SK-N-SH treated with all-trans-retinoic acid at 6 μM for 48 hours (cell line): ENCODE measurements around the gene FAM161B.
"Not testable (repeated sequence)": the region's sequence is repeated elsewhere in the genome, so short reads cannot be mapped to it uniquely, and the experiment has no call there.

Source experiments
- ATAC-seq: fragments of 200-7000 bp; cut with Tn5 transposase; 3 replicates; pipeline ENCODE4 v1.9.1; 2020; ENCODE audit warnings: mild to moderate bottlenecking, moderate library complexity
- ARNTL ChIP-seq: fragments of 450-650 bp; formaldehyde crosslinking; IDR thresholded peaks from 2 replicates; pipeline ENCODE4 v1.5.0; 2020; ENCODE audit warnings: low read depth, mild to moderate bottlenecking, moderate library complexity, borderline replicate concordance
- BACH2 ChIP-seq: fragments of 250-450 bp; sonication (Bioruptor Pico); IDR thresholded peaks from 2 replicates; pipeline ENCODE4 v1.9.0; 2021; ENCODE audit warnings: mild to moderate bottlenecking, borderline replicate concordance
- CSDC2 ChIP-seq: fragments of 250-450 bp; sonication (Bioruptor Pico); IDR thresholded peaks from 2 replicates; pipeline ENCODE4 v1.5.0; 2020; ENCODE audit warnings: mild to moderate bottlenecking, moderate library complexity
- ESRRG ChIP-seq: fragments of 250-450 bp; sonication (Bioruptor Pico); IDR thresholded peaks from 2 replicates; pipeline ENCODE4 v1.6.1; 2021; ENCODE audit warnings: mild to moderate bottlenecking
- GLIS3 ChIP-seq: fragments of 250-450 bp; sonication (Bioruptor Pico); IDR thresholded peaks from 2 replicates; pipeline ENCODE4 v1.5.0; 2020; ENCODE audit warnings: mild to moderate bottlenecking, moderate library complexity
- ISL1 ChIP-seq: fragments of 250-450 bp; sonication (Bioruptor Pico); IDR thresholded peaks from 2 replicates; pipeline ENCODE4 v2.1.2; 2022; ENCODE audit warnings: mild to moderate bottlenecking, moderate library complexity
- OSR1 ChIP-seq: fragments of 250-450 bp; sonication (Bioruptor Pico); IDR thresholded peaks from 2 replicates; pipeline ENCODE4 v1.8.0; 2022; ENCODE audit warnings: moderate library complexity, mild to moderate bottlenecking, inconsistent platforms
- PPARA ChIP-seq: fragments of 250-450 bp; sonication (Bioruptor Pico); IDR thresholded peaks from 2 replicates; pipeline ENCODE4 v1.5.0; 2020; ENCODE audit warnings: mild to moderate bottlenecking, borderline replicate concordance
- RARB ChIP-seq: fragments of 250-450 bp; sonication (Bioruptor Pico); IDR thresholded peaks from 2 replicates; pipeline ENCODE4 v1.8.0; 2021; ENCODE audit warnings: mild to moderate bottlenecking, moderate library complexity
- SNAI2 ChIP-seq: fragments of 250-450 bp; sonication (Bioruptor Pico); IDR thresholded peaks from 2 replicates; pipeline ENCODE4 v1.5.0; 2020; ENCODE audit warnings: mild to moderate bottlenecking, moderate library complexity
- TCF4 ChIP-seq: fragments of 250-450 bp; sonication (Bioruptor Pico); IDR thresholded peaks from 2 replicates; pipeline ENCODE4 v1.8.0; 2021; ENCODE audit warnings: mild to moderate bottlenecking, moderate library complexity, borderline replicate concordance
- ZC3H10 ChIP-seq: fragments of 250-450 bp; sonication (Bioruptor Pico); IDR thresholded peaks from 2 replicates; pipeline ENCODE4 v1.5.1; 2021; ENCODE audit warnings: mild to moderate bottlenecking, moderate library complexity
- ZFP3 ChIP-seq: fragments of 250-450 bp; sonication (Bioruptor Pico); IDR thresholded peaks from 2 replicates; pipeline ENCODE4 v1.5.0; 2020; ENCODE audit warnings: mild to moderate bottlenecking, moderate library complexity
- ZFP30 ChIP-seq: fragments of 450-650 bp; formaldehyde crosslinking; IDR thresholded peaks from 2 replicates; pipeline ENCODE4 v1.5.0; 2022; ENCODE audit warnings: mild to moderate bottlenecking, moderate library complexity
- ZNF565 ChIP-seq: fragments of 450-650 bp; formaldehyde crosslinking; conservative IDR thresholded peaks from 2 replicates; pipeline ENCODE4 v1.5.0; 2020; ENCODE audit warnings: low read depth, mild to moderate bottlenecking, moderate library complexity
- ZNF70 ChIP-seq: fragments of 450-650 bp; formaldehyde crosslinking; IDR thresholded peaks from 2 replicates; pipeline ENCODE4 v1.5.0; 2020; ENCODE audit warnings: mild to moderate bottlenecking, moderate library complexity
- ZNF8 ChIP-seq: fragments of 450-650 bp; formaldehyde crosslinking; IDR thresholded peaks from 2 replicates; pipeline ENCODE4 v1.5.0; 2020; ENCODE audit warnings: mild to moderate bottlenecking, moderate library complexity
- TF ChIP-seq, protein P1 (sequence below): fragments of 250-450 bp; sonication (Bioruptor Pico); IDR thresholded peaks from 2 replicates; pipeline ENCODE4 v1.5.1; 2020; ENCODE audit warnings: low read depth, mild to moderate bottlenecking, moderate library complexity
- TF ChIP-seq, protein P2 (sequence below): fragments of 250-450 bp; sonication (Bioruptor Pico); IDR thresholded peaks from 2 replicates; pipeline ENCODE4 v1.8.0; 2021; ENCODE audit warnings: low read depth, mild to moderate bottlenecking, moderate library complexity, borderline replicate concordance
- TF ChIP-seq, protein P3 (sequence below): fragments of 250-450 bp; sonication (Bioruptor Pico); IDR thresholded peaks from 2 replicates; pipeline ENCODE4 v1.5.1; 2021; ENCODE audit warnings: mild to moderate bottlenecking, moderate library complexity
- TF ChIP-seq, protein P4 (sequence below): fragments of 250-450 bp; sonication (Bioruptor Pico); IDR thresholded peaks from 2 replicates; pipeline ENCODE4 v1.8.0; 2020; ENCODE audit warnings: mild to moderate bottlenecking, moderate library complexity, borderline replicate concordance

FAM161B gene

DNA sequence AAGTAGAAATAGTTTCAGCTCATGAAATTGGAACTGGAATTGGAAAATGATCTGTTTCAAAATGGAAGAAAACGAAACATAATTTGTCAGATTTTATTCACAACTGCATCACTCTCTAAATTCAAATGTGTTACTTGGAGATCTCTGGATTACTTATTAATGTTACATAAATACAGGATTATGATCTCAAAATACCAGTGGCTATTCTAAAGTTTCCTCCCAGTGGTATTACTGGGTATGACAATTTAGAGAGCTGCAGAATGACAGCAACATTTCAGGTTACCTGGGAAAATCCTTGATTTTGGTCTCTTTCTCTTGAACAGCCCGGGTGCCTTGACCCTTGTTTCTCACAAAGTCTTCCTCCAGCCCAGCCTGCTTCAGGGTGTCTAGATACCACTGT is 14.2 kb downstream of the FAM161B start:
- TF ChIP-seq ESRRG (CRISPR knock-in tag) = no peak
- TF ChIP-seq, protein P1, sequence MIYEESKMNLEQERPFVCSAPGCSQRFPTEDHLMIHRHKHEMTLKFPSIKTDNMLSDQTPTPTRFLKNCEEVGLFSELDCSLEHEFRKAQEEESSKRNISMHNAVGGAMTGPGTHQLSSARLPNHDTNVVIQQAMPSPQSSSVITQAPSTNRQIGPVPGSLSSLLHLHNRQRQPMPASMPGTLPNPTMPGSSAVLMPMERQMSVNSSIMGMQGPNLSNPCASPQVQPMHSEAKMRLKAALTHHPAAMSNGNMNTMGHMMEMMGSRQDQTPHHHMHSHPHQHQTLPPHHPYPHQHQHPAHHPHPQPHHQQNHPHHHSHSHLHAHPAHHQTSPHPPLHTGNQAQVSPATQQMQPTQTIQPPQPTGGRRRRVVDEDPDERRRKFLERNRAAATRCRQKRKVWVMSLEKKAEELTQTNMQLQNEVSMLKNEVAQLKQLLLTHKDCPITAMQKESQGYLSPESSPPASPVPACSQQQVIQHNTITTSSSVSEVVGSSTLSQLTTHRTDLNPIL (CRISPR knock-in tag) = no peak
- no peak for TF ChIP-seq ZFP30 (CRISPR knock-in tag)
- no peak for TF ChIP-seq CSDC2 (CRISPR knock-in tag)
- no peak for TF ChIP-seq BACH2 (CRISPR knock-in tag)
- no peak for TF ChIP-seq ZNF70
- no peak for TF ChIP-seq OSR1 (CRISPR knock-in tag)
- no peak for TF ChIP-seq SNAI2 (CRISPR knock-in tag)
- TF ChIP-seq, protein P2, sequence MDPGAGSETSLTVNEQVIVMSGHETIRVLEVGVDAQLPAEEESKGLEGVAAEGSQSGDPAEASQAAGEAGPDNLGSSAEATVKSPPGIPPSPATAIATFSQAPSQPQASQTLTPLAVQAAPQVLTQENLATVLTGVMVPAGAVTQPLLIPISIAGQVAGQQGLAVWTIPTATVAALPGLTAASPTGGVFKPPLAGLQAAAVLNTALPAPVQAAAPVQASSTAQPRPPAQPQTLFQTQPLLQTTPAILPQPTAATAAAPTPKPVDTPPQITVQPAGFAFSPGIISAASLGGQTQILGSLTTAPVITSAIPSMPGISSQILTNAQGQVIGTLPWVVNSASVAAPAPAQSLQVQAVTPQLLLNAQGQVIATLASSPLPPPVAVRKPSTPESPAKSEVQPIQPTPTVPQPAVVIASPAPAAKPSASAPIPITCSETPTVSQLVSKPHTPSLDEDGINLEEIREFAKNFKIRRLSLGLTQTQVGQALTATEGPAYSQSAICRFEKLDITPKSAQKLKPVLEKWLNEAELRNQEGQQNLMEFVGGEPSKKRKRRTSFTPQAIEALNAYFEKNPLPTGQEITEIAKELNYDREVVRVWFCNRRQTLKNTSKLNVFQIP = no peak
- TF ChIP-seq ZNF8 (CRISPR knock-in tag) = no peak
- TF ChIP-seq RARB = no peak
- no peak for TF ChIP-seq ZFP3 (CRISPR knock-in tag)
- no peak for TF ChIP-seq TCF4 (CRISPR knock-in tag)
- TF ChIP-seq, protein P3, sequence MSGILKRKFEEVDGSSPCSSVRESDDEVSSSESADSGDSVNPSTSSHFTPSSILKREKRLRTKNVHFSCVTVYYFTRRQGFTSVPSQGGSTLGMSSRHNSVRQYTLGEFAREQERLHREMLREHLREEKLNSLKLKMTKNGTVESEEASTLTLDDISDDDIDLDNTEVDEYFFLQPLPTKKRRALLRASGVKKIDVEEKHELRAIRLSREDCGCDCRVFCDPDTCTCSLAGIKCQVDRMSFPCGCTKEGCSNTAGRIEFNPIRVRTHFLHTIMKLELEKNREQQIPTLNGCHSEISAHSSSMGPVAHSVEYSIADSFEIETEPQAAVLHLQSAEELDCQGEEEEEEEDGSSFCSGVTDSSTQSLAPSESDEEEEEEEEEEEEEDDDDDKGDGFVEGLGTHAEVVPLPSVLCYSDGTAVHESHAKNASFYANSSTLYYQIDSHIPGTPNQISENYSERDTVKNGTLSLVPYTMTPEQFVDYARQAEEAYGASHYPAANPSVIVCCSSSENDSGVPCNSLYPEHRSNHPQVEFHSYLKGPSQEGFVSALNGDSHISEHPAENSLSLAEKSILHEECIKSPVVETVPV (CRISPR knock-in tag) = no peak
- TF ChIP-seq, all 23 proteins: peak for 0
- ATAC-seq = peak; percentile 60

DNA sequence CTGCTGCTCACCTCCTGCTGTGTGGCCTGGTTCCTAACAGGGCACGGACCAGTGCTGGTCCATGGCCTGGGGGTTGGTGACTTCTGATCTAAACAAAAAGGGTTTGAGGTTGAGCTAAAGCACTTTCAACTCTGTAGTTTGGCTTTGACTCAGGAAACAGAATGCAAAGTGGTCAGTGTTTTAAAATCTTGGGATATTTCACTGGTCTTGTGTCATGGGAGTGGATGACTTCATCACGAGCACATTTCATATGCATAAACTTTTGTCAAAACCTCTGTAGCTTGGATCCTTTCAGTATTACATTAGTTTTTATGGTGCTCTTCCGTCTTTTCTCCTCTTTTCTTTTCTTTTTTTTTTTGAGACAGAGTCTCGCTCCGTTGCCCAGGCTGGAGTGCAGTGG is 25.6 kb downstream of the FAM161B start:
- TF ChIP-seq ZC3H10 (CRISPR knock-in tag) (no peak), PPARA (CRISPR knock-in tag) (no peak), RARB (no peak), ZNF565 (CRISPR knock-in tag) (no peak), SNAI2 (CRISPR knock-in tag) (no peak), GLIS3 (CRISPR knock-in tag) (no peak), OSR1 (CRISPR knock-in tag) (no peak)
- TF ChIP-seq, protein P4, sequence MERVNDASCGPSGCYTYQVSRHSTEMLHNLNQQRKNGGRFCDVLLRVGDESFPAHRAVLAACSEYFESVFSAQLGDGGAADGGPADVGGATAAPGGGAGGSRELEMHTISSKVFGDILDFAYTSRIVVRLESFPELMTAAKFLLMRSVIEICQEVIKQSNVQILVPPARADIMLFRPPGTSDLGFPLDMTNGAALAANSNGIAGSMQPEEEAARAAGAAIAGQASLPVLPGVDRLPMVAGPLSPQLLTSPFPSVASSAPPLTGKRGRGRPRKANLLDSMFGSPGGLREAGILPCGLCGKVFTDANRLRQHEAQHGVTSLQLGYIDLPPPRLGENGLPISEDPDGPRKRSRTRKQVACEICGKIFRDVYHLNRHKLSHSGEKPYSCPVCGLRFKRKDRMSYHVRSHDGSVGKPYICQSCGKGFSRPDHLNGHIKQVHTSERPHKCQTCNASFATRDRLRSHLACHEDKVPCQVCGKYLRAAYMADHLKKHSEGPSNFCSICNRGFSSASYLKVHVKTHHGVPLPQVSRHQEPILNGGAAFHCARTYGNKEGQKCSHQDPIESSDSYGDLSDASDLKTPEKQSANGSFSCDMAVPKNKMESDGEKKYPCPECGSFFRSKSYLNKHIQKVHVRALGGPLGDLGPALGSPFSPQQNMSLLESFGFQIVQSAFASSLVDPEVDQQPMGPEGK = no peak
- TF ChIP-seq, protein P2 = no peak
- no peak for ATAC-seq

DNA sequence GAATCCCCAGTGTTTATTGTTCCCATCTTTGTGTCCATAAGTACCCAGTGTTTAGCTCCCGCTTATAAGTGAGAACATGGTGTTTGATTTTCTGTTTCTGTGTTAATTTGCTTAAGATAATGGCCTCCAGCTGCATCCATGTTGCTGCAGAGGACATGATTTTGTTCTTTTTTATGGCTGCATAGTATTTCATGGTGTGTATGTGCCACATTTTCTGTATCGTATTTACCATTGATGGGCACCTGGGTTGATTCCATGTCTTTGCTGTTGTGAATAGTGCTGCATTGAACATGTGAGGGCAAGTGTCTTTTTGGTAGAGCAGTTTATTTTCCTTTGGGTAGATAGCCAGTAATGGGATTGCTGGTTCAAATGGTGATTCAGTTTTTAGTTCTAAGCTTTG is 30.4 kb downstream of the FAM161B start:
- not testable (repeated sequence) for ATAC-seq

DNA sequence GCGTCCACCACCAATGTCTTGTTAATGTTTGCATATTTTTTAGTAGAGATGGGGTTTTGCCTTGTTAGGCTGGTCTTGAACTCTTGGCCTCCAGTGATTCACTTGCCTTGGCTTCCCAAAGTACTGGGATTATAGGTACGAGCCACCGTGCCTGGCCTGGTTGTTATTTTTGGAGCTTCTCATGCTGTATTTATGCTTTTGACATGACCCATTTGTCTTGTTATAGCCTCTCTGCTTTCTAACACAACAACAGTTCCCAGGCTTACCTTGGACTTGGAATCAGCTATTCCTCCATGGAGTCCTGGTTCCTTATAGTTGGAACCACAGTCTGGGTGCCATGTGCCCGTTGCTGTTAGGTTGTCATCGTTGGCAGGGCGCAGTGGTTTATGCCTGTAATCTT is 33.6 kb downstream of the FAM161B start:
- no peak for ATAC-seq
- no peak for TF ChIP-seq ZFP30 (CRISPR knock-in tag)
- no peak for TF ChIP-seq ISL1 (CRISPR knock-in tag)

DNA sequence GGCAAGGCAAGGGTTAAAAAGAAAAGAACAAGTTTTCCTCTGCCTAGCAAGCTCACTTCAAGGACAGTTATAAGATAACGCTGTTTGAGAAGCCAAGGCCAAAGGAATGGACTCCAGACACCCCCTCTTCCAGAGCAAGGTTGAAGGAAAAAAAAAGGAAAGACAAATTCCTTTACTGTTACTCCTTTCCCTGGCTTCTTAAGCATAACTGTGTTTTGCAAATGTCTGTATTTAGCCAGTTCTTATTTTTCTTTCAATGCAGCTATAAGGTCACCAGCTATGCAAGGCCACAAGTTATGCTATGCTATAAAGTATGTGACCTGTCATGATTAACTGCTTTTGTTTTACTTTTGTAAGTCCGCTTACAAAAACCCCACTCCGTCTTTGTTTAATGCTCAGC is 36.6 kb downstream of the FAM161B start:
- ATAC-seq = no peak
- TF ChIP-seq, protein P1 (CRISPR knock-in tag) = no peak
- TF ChIP-seq ARNTL (CRISPR knock-in tag) = no peak
- TF ChIP-seq, protein P3 (CRISPR knock-in tag) = no peak
- no peak for TF ChIP-seq OSR1 (CRISPR knock-in tag)
- TF ChIP-seq ESRRG (CRISPR knock-in tag) = no peak
- TF ChIP-seq ZNF8 (CRISPR knock-in tag) = no peak
- no peak for TF ChIP-seq ZNF70
- TF ChIP-seq, protein P2 = no peak
